Measurements from ENCODE around the gene MPRIP.

DNA sequence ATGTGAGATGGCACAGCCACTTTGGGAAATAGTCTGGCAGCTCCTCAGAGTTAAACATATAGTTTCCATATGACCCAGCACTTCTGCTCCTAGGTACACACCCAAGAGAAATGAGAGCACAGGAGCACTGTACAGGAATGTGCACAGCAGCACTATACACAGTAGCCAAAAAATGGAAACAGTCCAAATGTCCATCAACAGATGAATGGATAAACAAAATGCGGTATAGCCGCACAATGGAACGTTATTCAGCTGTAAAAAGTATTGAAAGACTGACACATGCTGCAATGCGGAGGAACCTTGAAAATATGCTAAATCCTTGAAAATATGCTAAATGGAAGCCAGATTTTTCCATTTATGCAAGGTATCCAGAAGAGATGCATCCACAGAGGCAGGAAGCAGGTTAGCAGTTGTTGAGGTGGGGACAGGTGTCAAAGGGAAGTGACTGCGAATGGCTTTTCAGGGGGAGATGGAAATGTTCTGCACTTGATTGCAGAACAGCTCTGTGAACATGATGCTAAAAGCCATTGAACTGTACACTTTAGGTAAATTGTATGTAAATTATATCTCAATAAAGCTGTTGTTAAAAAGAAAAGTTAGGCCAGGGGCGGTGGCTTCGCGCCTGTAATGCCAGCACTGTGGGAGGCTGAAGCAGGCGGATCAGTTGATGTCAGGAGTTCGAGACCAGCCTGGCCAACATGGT is 80.7 kb downstream of the MPRIP start:
- TF ChIP-seq, protein P1, sequence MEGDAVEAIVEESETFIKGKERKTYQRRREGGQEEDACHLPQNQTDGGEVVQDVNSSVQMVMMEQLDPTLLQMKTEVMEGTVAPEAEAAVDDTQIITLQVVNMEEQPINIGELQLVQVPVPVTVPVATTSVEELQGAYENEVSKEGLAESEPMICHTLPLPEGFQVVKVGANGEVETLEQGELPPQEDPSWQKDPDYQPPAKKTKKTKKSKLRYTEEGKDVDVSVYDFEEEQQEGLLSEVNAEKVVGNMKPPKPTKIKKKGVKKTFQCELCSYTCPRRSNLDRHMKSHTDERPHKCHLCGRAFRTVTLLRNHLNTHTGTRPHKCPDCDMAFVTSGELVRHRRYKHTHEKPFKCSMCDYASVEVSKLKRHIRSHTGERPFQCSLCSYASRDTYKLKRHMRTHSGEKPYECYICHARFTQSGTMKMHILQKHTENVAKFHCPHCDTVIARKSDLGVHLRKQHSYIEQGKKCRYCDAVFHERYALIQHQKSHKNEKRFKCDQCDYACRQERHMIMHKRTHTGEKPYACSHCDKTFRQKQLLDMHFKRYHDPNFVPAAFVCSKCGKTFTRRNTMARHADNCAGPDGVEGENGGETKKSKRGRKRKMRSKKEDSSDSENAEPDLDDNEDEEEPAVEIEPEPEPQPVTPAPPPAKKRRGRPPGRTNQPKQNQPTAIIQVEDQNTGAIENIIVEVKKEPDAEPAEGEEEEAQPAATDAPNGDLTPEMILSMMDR (IDR thresholded peaks at IDR 0.05) = no peak
- no peak for TF ChIP-seq POLR2AphosphoS5 (IDR thresholded peaks at IDR 0.05)
